Activated T-helper 1 cell treated with anti-CD3 and anti-CD28 coated beads, Interleukin-12 subunit alpha, Interleukin-12 subunit beta, Interleukin-2, Interleukin-4 antibody, amounts not matched to agents 30 ng/mL and 10 ng/mL and 1 ng/mL, durations not matched to agents 14 hours and 24 hours and 36 hours (primary cell): ENCODE measurements around the gene PLCB1. TPM values are rescaled to one million over a fixed set of nuclear protein-coding genes. Genes with fewer than 3 reads are reported as not detected.

Experiments
- DNase-seq: peaks from one replicate; pipeline ENCODE4 v3.0.0; 2021; ENCODE audit warnings: low spot score
- H3K27ac Mint-ChIP-seq: one replicate; pipeline ENCODE4 v1.8.0; 2021; ENCODE audit warnings: mild to moderate bottlenecking, mixed read lengths
- H3K27me3 Mint-ChIP-seq: one replicate; pipeline ENCODE4 v1.8.0; 2022; ENCODE audit warnings: mild to moderate bottlenecking, moderate library complexity, mixed read lengths; ENCODE audit not compliant: insufficient read depth
- H3K36me3 Mint-ChIP-seq: one replicate; pipeline ENCODE4 v1.8.0; 2021; ENCODE audit warnings: low read depth, mixed read lengths
- H3K4me1 Mint-ChIP-seq: one replicate; pipeline ENCODE4 v1.8.0; 2021; ENCODE audit warnings: low read depth, mixed read lengths
- H3K4me3 Mint-ChIP-seq: one replicate; pipeline ENCODE4 v1.8.0; 2021; ENCODE audit warnings: mild to moderate bottlenecking, moderate library complexity, mixed read lengths
- H3K9me3 Mint-ChIP-seq: one replicate; pipeline ENCODE4 v1.8.0; 2021; ENCODE audit warnings: mixed read lengths
- intact Hi-C: fragments of 100-400 bp; cut with micrococcal nuclease; formaldehyde crosslinking; loops from one replicate; pipeline ENCODE4 v1.15.1; 2024
- total RNA-seq: library from RNA; stranded (reverse); gene quantifications from 2 replicates; pipeline ENCODE4 v1.2.3, GENCODE V29; 2022

The PLCB1 gene
- total RNA-seq, 1 donor from 2014 or later: 3.2 TPM

- Mint-ChIP-seq H3K4me3 (no peak overlapping the region), H3K4me1 (no peaks in the 10 kb centered on the region), H3K27me3 (no peaks in the 10 kb centered on the region), H3K9me3 (no peaks in the 10 kb centered on the region), H3K27ac (no peak overlapping the region), H3K36me3 (no peaks in the 10 kb centered on the region)
- no peak for DNase-seq
- intact Hi-C loops: no loop called here
Measured at GRCh38 chr20:8172191-8172590, 40.1 kb downstream of the PLCB1 start.

- H3K36me3 Mint-ChIP-seq: no peaks in the 10 kb centered on the region
- H3K4me1 Mint-ChIP-seq: no peaks in the 10 kb centered on the region
- intact Hi-C loops: no loop called here
- no peak for DNase-seq
- no peaks in the 10 kb centered on the region for H3K9me3 Mint-ChIP-seq
- no peak overlapping the region for H3K27ac Mint-ChIP-seq
- no peaks in the 10 kb centered on the region for H3K27me3 Mint-ChIP-seq
- H3K4me3 Mint-ChIP-seq: no peak overlapping the region
Measured at GRCh38 chr20:8175741-8176675, 43.9 kb downstream of the PLCB1 start.

GRCh38 chr20:8183526-8183925 lies 51.5 kb downstream of the PLCB1 start:
- Mint-ChIP-seq H3K9me3 (no peaks in the 10 kb centered on the region), H3K27ac (no peak overlapping the region), H3K36me3 (no peaks in the 10 kb centered on the region), H3K4me1 (no peaks in the 10 kb centered on the region), H3K4me3 (no peak overlapping the region), H3K27me3 (peaks cover 6% of the 10 kb centered on the region)
- intact Hi-C loops: no loop called here
- DNase-seq: no peak

GRCh38 chr20:8187740-8188139 lies 55.7 kb downstream of the PLCB1 start:
- no peak for DNase-seq
- H3K27me3 Mint-ChIP-seq: peaks cover 6% of the 10 kb centered on the region
- H3K27ac Mint-ChIP-seq: no peak overlapping the region
- intact Hi-C loops: no loop called here
- no peaks in the 10 kb centered on the region for H3K9me3 Mint-ChIP-seq
- no peaks in the 10 kb centered on the region for H3K36me3 Mint-ChIP-seq
- H3K4me1 Mint-ChIP-seq: no peaks in the 10 kb centered on the region
- no peak overlapping the region for H3K4me3 Mint-ChIP-seq

DNA sequence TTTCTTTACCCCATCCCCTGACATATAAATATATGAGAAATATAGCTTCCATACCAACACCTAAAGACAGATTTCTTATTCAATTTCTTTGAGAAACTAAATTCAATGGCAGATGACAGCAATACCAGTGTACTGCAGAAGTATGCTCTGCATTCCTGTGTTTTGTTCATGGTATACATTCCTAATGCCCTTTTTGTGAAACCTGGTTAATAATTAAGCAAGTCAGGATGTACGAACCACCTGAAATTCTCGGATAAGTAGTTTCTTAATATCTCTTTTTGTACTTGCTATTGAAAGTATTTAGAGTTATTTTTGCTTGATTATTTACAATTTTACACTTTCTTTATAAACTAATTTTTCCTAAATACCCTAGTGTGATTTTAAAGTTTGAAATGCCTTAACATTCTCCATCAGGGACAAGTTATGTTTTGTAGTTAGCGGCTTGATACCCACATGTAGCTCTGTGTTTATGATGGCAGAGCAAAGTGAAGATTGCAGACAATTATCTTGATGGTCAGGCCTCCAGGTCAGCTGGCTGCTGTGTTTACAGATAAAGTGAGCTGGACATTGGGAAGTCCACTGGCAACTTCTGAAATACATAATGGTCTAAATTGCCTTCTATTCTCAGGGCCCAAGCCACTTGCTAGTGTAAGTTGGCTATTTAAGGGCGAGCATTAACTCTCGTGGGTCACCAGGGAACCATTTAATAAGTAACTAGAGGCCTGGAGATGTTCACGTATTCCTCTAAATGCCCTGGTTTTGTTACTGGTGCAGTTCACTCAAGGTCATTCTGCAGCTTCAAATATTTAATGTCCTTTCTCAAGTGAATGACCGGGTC lies 58.2 kb downstream of the PLCB1 start:
- Mint-ChIP-seq H3K9me3 (no peaks in the 10 kb centered on the region), H3K4me1 (no peaks in the 10 kb centered on the region), H3K27ac (no peak overlapping the region), H3K36me3 (no peaks in the 10 kb centered on the region), H3K27me3 (peaks cover 2% of the 10 kb centered on the region), H3K4me3 (no peak overlapping the region)
- intact Hi-C loops: no loop called here
- no peak for DNase-seq

GRCh38 chr20:8194721-8195120 lies 62.7 kb downstream of the PLCB1 start:
- no peak overlapping the region for H3K4me3 Mint-ChIP-seq
- no peaks in the 10 kb centered on the region for H3K4me1 Mint-ChIP-seq
- H3K27ac Mint-ChIP-seq: no peak overlapping the region
- no peaks in the 10 kb centered on the region for H3K36me3 Mint-ChIP-seq
- H3K27me3 Mint-ChIP-seq: peaks cover 1% of the 10 kb centered on the region
- H3K9me3 Mint-ChIP-seq: no peaks in the 10 kb centered on the region
- intact Hi-C loops: no loop called here
- no peak for DNase-seq

- intact Hi-C loops: no loop called here
- Mint-ChIP-seq H3K4me3 (no peak overlapping the region), H3K27me3 (peaks cover 1% of the 10 kb centered on the region), H3K9me3 (no peaks in the 10 kb centered on the region), H3K27ac (no peak overlapping the region), H3K4me1 (no peaks in the 10 kb centered on the region), H3K36me3 (no peaks in the 10 kb centered on the region)
- DNase-seq: no peak
Measured at GRCh38 chr20:8196096-8196495, 64.0 kb downstream of the PLCB1 start.

DNA sequence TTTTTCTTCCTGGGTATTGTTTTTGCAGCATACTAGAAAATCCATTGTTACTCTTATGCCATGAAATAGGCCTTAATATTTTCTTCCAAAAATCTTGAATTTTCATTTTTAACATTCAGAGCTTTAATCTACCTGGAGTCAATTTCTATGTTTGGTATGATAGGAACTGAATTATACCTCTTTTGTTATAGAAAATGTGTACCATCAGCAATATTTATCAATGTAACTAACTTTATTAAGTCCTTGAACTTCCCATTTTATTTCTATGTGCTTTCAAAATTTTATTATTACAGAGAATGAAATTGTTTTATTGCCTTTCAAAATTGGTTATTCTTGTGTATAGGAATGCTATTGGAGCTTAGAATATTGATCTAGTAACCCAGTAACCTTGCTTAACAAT lies 68.2 kb downstream of the PLCB1 start:
- Mint-ChIP-seq H3K9me3 (no peaks in the 10 kb centered on the region), H3K27ac (no peak overlapping the region), H3K36me3 (no peaks in the 10 kb centered on the region), H3K4me1 (no peaks in the 10 kb centered on the region), H3K4me3 (no peak overlapping the region), H3K27me3 (peaks cover 4% of the 10 kb centered on the region)
- intact Hi-C loops: no loop called here
- DNase-seq: no peak

- peaks cover 9% of the 10 kb centered on the region for H3K27me3 Mint-ChIP-seq
- intact Hi-C loops: no loop called here
- H3K36me3 Mint-ChIP-seq: no peaks in the 10 kb centered on the region
- H3K27ac Mint-ChIP-seq: no peak overlapping the region
- no peak for DNase-seq
- H3K4me3 Mint-ChIP-seq: no peak overlapping the region
- H3K9me3 Mint-ChIP-seq: no peaks in the 10 kb centered on the region
- no peaks in the 10 kb centered on the region for H3K4me1 Mint-ChIP-seq
Measured at GRCh38 chr20:8203366-8203765, 71.3 kb downstream of the PLCB1 start.

- peaks cover 18% of the 10 kb centered on the region for H3K4me1 Mint-ChIP-seq
- intact Hi-C loops: no loop called here
- DNase-seq: no peak
- no peaks in the 10 kb centered on the region for H3K36me3 Mint-ChIP-seq
- peaks cover 8% of the 10 kb centered on the region for H3K27me3 Mint-ChIP-seq
- no peaks in the 10 kb centered on the region for H3K9me3 Mint-ChIP-seq
- no peak overlapping the region for H3K4me3 Mint-ChIP-seq
- H3K27ac Mint-ChIP-seq: no peak overlapping the region
Measured at GRCh38 chr20:8205996-8206395, 73.9 kb downstream of the PLCB1 start.

DNA sequence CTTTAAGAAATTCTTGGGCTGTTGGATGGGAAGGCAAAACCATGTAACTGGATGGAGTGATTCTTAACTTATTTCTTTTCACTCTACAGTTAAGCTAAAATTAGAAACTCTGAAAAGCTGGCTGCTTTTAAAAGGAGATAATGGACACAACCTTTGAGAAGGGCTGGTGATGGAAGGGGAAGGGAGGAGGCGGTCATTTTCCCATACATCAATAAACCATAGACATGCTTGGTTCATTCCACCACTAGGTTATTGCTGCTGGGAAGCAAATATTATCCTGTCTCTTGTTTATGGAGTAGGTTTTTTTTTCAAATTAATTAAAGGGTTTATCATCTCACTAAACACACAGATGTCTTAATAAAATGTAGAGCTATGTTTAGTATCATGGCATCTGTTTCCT lies 76.2 kb downstream of the PLCB1 start:
- H3K4me3 Mint-ChIP-seq: no peak overlapping the region
- DNase-seq: no peak
- intact Hi-C loops: no loop called here
- H3K9me3 Mint-ChIP-seq: no peaks in the 10 kb centered on the region
- H3K27ac Mint-ChIP-seq: no peak overlapping the region
- H3K27me3 Mint-ChIP-seq: peaks cover 6% of the 10 kb centered on the region
- peaks cover 4% of the 10 kb centered on the region for H3K36me3 Mint-ChIP-seq
- peaks cover 35% of the 10 kb centered on the region for H3K4me1 Mint-ChIP-seq

DNA sequence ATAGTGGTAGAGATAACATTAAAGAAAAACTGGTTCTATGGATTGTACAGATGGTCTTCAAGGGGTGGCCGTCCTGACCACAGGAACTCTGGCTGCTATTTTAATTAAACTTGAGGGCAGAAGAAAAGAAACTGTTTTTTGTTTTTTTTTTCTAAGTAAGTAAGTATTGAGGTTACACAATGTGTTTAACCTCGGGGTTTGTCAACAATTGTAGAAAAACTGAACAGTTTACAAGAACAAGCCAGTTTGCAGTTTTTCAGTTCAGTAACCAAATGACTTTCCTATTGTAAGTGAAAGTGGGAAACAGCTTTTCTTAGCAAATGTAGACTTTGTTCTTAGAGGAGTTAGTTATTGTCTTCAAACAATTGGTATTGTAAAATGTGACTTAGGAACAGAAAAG lies 77.0 kb downstream of the PLCB1 start:
- intact Hi-C loops: loop anchor here (1.0 kb wide), 1 partner anchor 77 kb away; the partner anchor contains the start of gene PLCB1
- Mint-ChIP-seq H3K9me3 (no peaks in the 10 kb centered on the region), H3K27me3 (peaks cover 6% of the 10 kb centered on the region), H3K4me3 (no peak overlapping the region), H3K4me1 (peaks cover 43% of the 10 kb centered on the region), H3K27ac (no peak overlapping the region), H3K36me3 (peaks cover 5% of the 10 kb centered on the region)
- DNase-seq: no peak

- H3K27me3 Mint-ChIP-seq: peaks cover 4% of the 10 kb centered on the region
- peaks cover 6% of the 10 kb centered on the region for H3K36me3 Mint-ChIP-seq
- H3K4me1 Mint-ChIP-seq: peaks cover 57% of the 10 kb centered on the region
- intact Hi-C loops: loop anchor here (5.0 to 10.0 kb wide), 6 partner anchors 62 to 534 kb away; partner anchors contain the start of gene TMX4
- H3K27ac Mint-ChIP-seq: no peak overlapping the region
- H3K4me3 Mint-ChIP-seq: no peak overlapping the region
- H3K9me3 Mint-ChIP-seq: no peaks in the 10 kb centered on the region
- no peak for DNase-seq
Measured at GRCh38 chr20:8210749-8211148, 78.7 kb downstream of the PLCB1 start.
